Putamen (tissue), 1 donor: ENCODE results near the gene SCNN1A.

Experiments used
- DNase-seq: peaks from one replicate; pipeline ENCODE4 v3.0.0-alpha.2; 2016; ENCODE audit warnings: low spot score

The SCNN1A gene

GRCh38 chr12:6384499-6385436 lies 9.4 kb upstream of the SCNN1A start:
- no peak for DNase-seq

- peak; percentile 73 for DNase-seq
These were observed 8.5 kb upstream of the SCNN1A start, which contains the start of gene LTBR for GRCh38 chr12:6383572-6384498. Gene LTBR, plus strand, starts transcription at chr12:6384162. Its CDS starts 197 bp downstream, at chr12:6384359.

- no peak for DNase-seq
These were observed 7.6 kb upstream of the SCNN1A start for GRCh38 chr12:6382982-6383381.

- no peak for DNase-seq
These were observed 7.0 kb upstream of the SCNN1A start for GRCh38 chr12:6382371-6382770.

- DNase-seq = no peak
These were observed 5.1 kb upstream of the SCNN1A start for GRCh38 chr12:6380141-6381121.

- no peak for DNase-seq
These were observed 3.5 kb upstream of the SCNN1A start for GRCh38 chr12:6378709-6379472.

- no peak for DNase-seq
These were observed 2.3 kb upstream of the SCNN1A start for GRCh38 chr12:6377667-6377994.

- no peak for DNase-seq
These were observed 1.7 kb upstream of the SCNN1A start for GRCh38 chr12:6376870-6377666.

- no peak for DNase-seq
These were observed 911 bp upstream of the SCNN1A start for GRCh38 chr12:6376079-6376869.

GRCh38 chr12:6374786-6375160 lies 590 bp downstream of the SCNN1A start:
- no peak for DNase-seq

GRCh38 chr12:6374028-6374785 lies 1.2 kb downstream of the SCNN1A start:
- no peak for DNase-seq

GRCh38 chr12:6373022-6373787 lies 2.2 kb downstream of the SCNN1A start:
- no peak for DNase-seq

- no peak for DNase-seq
These were observed 2.9 kb downstream of the SCNN1A start for GRCh38 chr12:6372403-6373003.

GRCh38 chr12:6370994-6371754 lies 4.2 kb downstream of the SCNN1A start:
- no peak for DNase-seq

GRCh38 chr12:6370576-6370935 lies 4.8 kb downstream of the SCNN1A start:
- DNase-seq = no peak

- DNase-seq = no peak
These were observed 5.3 kb downstream of the SCNN1A start for GRCh38 chr12:6369916-6370575.
